Esophagus muscularis mucosa (tissue), 4 donors: ENCODE measurements around the gene CEPT1. TPM values are rescaled to one million over a fixed set of nuclear protein-coding genes. Genes with fewer than 3 reads are reported as not detected.

ENCODE experiments used
- DNase-seq: peaks from one replicate; pipeline ENCODE4 v3.0.0-alpha.2; 2017; ENCODE audit errors: extremely low spot score
- H3K27ac ChIP-seq, 4 donors: fragments of 200-600 bp; sonication (generic); replicated peaks in 1 of 4; 1 replicate in 3 of 4; 2 replicates in 1 of 4; pipeline ENCODE4 v1.5.1; 2016 to 2019; ENCODE audit warnings: mild to moderate bottlenecking in 1 of 4
- H3K27me3 ChIP-seq, 4 donors: fragments of 200-600 bp; sonication (generic); one replicate each; pipeline versions ENCODE4 v1.5.1 to v1.6.0; 2016 to 2019
- H3K36me3 ChIP-seq, 4 donors: fragments of 200-600 bp; sonication (generic); one replicate each; pipeline ENCODE4 v1.5.1; 2016 to 2019
- H3K4me1 ChIP-seq, 4 donors: fragments of 200-600 bp; sonication (generic); one replicate each; pipeline ENCODE4 v1.5.1; 2016 to 2019
- H3K4me3 ChIP-seq, 4 donors: fragments of 200-600 bp; sonication (generic); 1 replicate in 2 of 4; 2 replicates in 2 of 4; pipeline ENCODE4 v1.5.1; 2016 to 2019; ENCODE audit warnings: mild to moderate bottlenecking in 4 of 4, moderate library complexity in 1 of 4
- H3K9me3 ChIP-seq, 4 donors: fragments of 200-600 bp; sonication (generic); 1 replicate in 3 of 4; 2 replicates in 1 of 4; pipeline ENCODE4 v1.5.1; 2016 to 2019
- EP300 ChIP-seq: sonication (generic); formaldehyde crosslinking; IDR thresholded peaks from one replicate; pipeline ENCODE4 v1.6.1; 2017; ENCODE audit warnings: antibody characterized with exemption
- POLR2A ChIP-seq: fragments of 450-650 bp; IDR thresholded peaks from one replicate; pipeline ENCODE4 v1.6.1; 2017; ENCODE audit warnings: antibody characterized with exemption, moderate library complexity, mild to moderate bottlenecking, low read depth
- POLR2AphosphoS5 ChIP-seq, 2 donors: sonication (generic); formaldehyde crosslinking; IDR thresholded peaks; one replicate each; pipeline ENCODE4 v1.6.1; 2017; ENCODE audit warnings: antibody characterized with exemption in 2 of 2
- WGBS: methylation state at CpG from one replicate; pipeline ENCODE4 v1.1.5; 2018; 5-methylcytosine and 5-hydroxymethylcytosine counted together
- intact Hi-C: fragments of 100-400 bp; cut with DNase I; formaldehyde crosslinking; loops from one replicate; pipeline ENCODE4 v1.15.1; 2023
- total RNA-seq, 4 donors: library from RNA; depleted of rRNA; stranded (reverse); fragments of >200 nt; gene quantifications; one replicate each; pipeline versions ENCODE4 v1.1.0 to v1.2.1, GENCODE V29; 2016
- TF ChIP-seq, protein P1 (sequence below), 3 experiments: fragments of 200-600 bp in 2 of 3; fragments of 450-650 bp in 1 of 3; sonication (generic) in 2 of 3; IDR thresholded peaks; one replicate each; pipeline ENCODE4 v1.5.1; 2017 to 2019; ENCODE audit warnings: antibody characterized with exemption in 3 of 3, mild to moderate bottlenecking in 2 of 3, moderate library complexity in 1 of 3

CEPT1 gene
- total RNA-seq, 4 donors from 2014 or later = 20.2 to 27.0 (median 23.7) TPM

DNA sequence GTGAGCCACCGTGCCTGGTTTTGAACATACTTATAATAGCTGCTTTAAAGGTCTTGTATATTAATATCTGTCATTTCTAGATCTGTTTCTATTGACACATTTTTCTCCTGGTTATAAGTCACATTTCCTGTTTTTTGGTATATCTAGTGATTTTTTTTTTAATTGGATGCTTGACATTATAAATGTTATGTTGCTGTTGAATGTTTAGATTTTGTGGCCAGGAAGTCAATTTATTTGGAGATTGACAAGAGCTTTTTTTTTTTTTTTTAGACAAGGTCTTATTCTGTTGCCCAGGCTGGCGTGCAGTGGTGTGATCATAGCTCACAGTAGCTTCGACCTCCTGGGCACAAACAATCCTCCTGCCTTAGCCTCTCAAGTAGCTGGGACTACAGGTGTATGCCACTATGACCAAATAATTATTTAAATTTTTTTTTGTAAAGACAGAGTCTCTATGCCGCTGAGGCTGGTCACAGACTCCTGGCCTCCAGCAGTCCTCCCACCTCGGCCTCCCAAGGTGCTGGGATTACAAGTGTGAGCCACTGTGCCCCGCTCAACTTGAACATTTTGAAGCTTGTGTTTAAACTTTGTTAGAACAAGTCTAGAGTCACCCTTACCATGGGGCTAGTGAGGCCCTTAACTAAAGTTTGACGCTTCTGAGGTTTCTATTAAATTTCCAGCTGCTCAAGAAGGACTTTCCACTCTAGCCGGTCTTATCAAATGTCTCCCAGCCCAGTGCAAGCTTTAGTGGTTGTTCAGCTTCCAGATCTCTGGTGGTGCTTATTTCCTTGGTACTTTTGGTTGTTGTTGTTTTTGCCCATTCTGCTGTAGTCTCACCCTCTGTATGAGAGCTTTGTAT is 78.9 kb downstream of the CEPT1 start:
- intact Hi-C loops = no loop called here
- no peaks in the 10 kb centered on the region for H3K36me3 ChIP-seq
- no peak overlapping the region for H3K4me3 ChIP-seq
- no peaks in the 10 kb centered on the region for H3K9me3 ChIP-seq
- DNase-seq = no peak
- peaks cover 0 to 12% (median 11%) of the 10 kb centered on the region in 4 donors for H3K4me1 ChIP-seq
- peaks cover 0 to 6% (median 0%) of the 10 kb centered on the region in 4 donors for H3K27me3 ChIP-seq
- WGBS = 97% methylated on average over 8 of the region's 8 CpGs
- H3K27ac ChIP-seq = no peak overlapping the region
- no peak for TF ChIP-seq EP300
- no peak for TF ChIP-seq POLR2AphosphoS5 (IDR thresholded peaks at IDR 0.05)
- TF ChIP-seq, protein P1, sequence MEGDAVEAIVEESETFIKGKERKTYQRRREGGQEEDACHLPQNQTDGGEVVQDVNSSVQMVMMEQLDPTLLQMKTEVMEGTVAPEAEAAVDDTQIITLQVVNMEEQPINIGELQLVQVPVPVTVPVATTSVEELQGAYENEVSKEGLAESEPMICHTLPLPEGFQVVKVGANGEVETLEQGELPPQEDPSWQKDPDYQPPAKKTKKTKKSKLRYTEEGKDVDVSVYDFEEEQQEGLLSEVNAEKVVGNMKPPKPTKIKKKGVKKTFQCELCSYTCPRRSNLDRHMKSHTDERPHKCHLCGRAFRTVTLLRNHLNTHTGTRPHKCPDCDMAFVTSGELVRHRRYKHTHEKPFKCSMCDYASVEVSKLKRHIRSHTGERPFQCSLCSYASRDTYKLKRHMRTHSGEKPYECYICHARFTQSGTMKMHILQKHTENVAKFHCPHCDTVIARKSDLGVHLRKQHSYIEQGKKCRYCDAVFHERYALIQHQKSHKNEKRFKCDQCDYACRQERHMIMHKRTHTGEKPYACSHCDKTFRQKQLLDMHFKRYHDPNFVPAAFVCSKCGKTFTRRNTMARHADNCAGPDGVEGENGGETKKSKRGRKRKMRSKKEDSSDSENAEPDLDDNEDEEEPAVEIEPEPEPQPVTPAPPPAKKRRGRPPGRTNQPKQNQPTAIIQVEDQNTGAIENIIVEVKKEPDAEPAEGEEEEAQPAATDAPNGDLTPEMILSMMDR (IDR thresholded peaks at IDR 0.05) = no peak
- TF ChIP-seq POLR2A = no peak

DNA sequence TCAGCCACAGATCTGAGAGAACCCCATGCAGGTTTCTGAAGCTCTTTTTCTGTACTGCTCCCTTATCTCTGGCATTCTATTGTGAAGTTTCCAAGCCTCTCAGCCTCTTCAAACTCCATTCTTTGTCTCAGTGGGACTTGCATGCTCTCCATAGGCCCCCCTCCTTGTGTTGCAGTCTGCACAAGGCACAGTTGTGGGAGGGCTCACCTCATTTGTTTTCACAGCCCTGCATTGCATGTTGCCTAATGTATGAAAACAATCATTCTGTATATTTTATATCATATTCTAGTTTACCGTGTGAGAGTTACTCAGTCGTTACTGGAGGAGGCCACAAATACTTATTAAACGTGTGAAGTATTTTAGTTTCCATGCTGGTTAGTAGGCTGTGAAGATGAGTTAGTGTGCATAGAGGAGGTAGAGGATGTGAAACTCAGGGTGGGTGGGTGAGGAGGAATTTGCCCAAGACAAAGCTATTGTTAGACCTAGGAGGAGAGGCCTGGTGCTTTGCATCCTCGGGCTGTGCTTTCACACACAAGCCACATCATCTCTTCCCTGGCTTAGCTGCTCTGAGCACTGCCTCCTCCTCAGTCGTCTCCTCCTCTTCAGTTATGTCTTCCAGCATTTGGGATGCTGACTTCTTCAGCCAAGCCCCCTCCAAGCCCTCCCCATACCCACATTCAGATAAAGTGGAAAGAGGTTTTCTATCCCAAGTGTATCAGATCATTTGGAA is 79.7 kb downstream of the CEPT1 start:
- no peak for DNase-seq
- 75% methylated on average over 5 of the region's 5 CpGs for WGBS
- Histone ChIP-seq H3K27me3 (peaks cover 0 to 6% (median 0%) of the 10 kb centered on the region in 4 donors), H3K27ac (no peak overlapping the region), H3K4me1 (peaks cover 0 to 12% (median 11%) of the 10 kb centered on the region in 4 donors), H3K4me3 (no peak overlapping the region), H3K9me3 (no peaks in the 10 kb centered on the region), H3K36me3 (no peaks in the 10 kb centered on the region)
- intact Hi-C loops = loop anchor here (10.0 kb wide), 1 partner anchor 545 kb away; no protein-coding TSS in a partner anchor
- TF ChIP-seq POLR2A = no peak
- no peak for TF ChIP-seq EP300
- TF ChIP-seq, protein P1 (IDR thresholded peaks at IDR 0.05) = no peak
- TF ChIP-seq POLR2AphosphoS5 (IDR thresholded peaks at IDR 0.05) = no peak

DNA sequence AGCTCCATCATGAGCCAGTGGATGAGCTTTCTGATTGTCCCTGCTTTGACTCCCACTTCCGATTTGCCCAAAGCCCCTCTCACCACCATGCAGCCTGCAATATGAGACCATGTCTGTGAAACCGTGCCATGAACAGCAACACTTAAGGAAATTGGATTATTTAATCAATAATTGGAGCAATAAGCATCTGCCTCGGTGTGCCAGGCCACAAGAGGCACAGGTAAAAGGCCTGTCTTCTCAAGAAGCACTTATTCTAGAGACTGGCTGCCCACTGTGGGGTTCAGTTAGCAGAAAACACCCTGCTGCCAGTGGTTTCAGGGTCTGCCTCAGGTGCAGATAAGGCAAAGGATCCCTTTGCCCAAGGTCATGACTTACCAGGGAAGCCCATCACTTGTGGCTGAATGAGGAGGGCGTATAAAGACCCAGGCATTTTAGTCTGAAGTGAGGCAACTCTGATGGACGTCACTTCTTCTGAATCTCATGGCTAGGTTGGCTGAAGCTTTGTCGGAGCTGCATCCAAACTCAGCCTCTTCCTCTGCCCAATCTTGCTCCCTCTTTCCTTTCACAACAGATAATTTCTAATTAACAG is 80.4 kb downstream of the CEPT1 start:
- Histone ChIP-seq H3K4me3 (no peak overlapping the region), H3K36me3 (no peaks in the 10 kb centered on the region), H3K9me3 (no peaks in the 10 kb centered on the region), H3K4me1 (peaks cover 0 to 12% (median 11%) of the 10 kb centered on the region in 4 donors), H3K27ac (no peak overlapping the region), H3K27me3 (peaks cover 0 to 6% (median 0%) of the 10 kb centered on the region in 4 donors)
- intact Hi-C loops = loop anchor here (10.0 kb wide), 1 partner anchor 544 kb away; no protein-coding TSS in a partner anchor
- TF ChIP-seq, protein P1 (IDR thresholded peaks at IDR 0.05) = no peak
- no peak for TF ChIP-seq POLR2A
- no peak for TF ChIP-seq POLR2AphosphoS5 (IDR thresholded peaks at IDR 0.05)
- no peak for TF ChIP-seq EP300
- DNase-seq = no peak
- WGBS = 93% methylated on average over 6 of the region's 6 CpGs

DNA sequence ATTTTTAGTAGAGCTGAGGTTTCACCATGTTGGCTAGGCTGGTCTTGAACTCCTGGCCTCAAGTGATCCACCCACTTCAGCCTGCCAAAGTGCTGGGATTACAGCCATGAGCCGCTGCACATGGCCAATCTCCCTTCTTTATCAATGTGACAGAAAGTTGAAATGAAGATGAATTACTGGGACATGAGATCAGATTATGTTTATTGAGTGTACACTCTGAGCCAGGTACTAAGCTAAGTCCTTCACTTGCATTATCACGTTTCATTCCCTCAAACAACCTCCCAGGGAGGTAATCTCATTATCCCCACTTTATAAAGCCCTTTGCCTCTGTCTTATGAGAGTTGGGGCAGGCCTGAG is 81.2 kb downstream of the CEPT1 start:
- H3K4me1 ChIP-seq = peaks cover 0 to 12% (median 11%) of the 10 kb centered on the region in 4 donors
- intact Hi-C loops = loop anchor here (10.0 kb wide), 1 partner anchor 544 kb away; no protein-coding TSS in a partner anchor
- H3K9me3 ChIP-seq = no peaks in the 10 kb centered on the region
- peaks cover 0 to 6% (median 0%) of the 10 kb centered on the region in 4 donors for H3K27me3 ChIP-seq
- no peak overlapping the region for H3K27ac ChIP-seq
- 38% methylated on average over 2 of the region's 2 CpGs for WGBS
- no peak overlapping the region for H3K4me3 ChIP-seq
- DNase-seq = no peak
- TF ChIP-seq EP300 (no peak), POLR2A (no peak), POLR2AphosphoS5 (IDR thresholded peaks at IDR 0.05) (no peak)
- TF ChIP-seq, protein P1 (IDR thresholded peaks at IDR 0.05) = no peak
- no peaks in the 10 kb centered on the region for H3K36me3 ChIP-seq
